Caki2 (cell line): Measurements from ENCODE around the gene CD99L2. TPM values are rescaled to one million over a fixed set of nuclear protein-coding genes. Genes with fewer than 3 reads are reported as not detected.
A peak's percentile ranks its signal among the peaks of the same experiment; 100 is the strongest.

ENCODE experiments used
- DNase-seq: peaks from one replicate; pipeline ENCODE4 v3.0.0-alpha.2; 2015; ENCODE audit warnings: low read depth
- in situ Hi-C: cut with HindIII; loops from 2 replicates; pipeline ENCODE4 v1.10.0; 2016; ENCODE audit warnings: low sequenced_read_pairs, low pct_unique_long_range_greater_than_20kb, mixed read lengths
- total RNA-seq: library from RNA; depleted of rRNA; stranded (reverse); fragments of >200 nt; shearing (Covaris generic); gene quantifications from 2 replicates; pipeline ENCODE4 v1.2.3, GENCODE V29; 2014; ENCODE audit warnings: low replicate concordance

CD99L2 gene
- total RNA-seq, 1 experiment from 2014 or later: 34.7 TPM

- in situ Hi-C loops: no loop called here
- no peak for DNase-seq
Observed at GRCh38 chrX:150773634-150774033, 124.8 kb downstream of the CD99L2 start.

- in situ Hi-C loops: no loop called here
- no peak for DNase-seq
Observed at GRCh38 chrX:150773117-150773516, 125.4 kb downstream of the CD99L2 start.

GRCh38 chrX:150772150-150772970 is 126.1 kb downstream of the CD99L2 start:
- in situ Hi-C loops: no loop called here
- DNase-seq: peak; percentile 43

DNA sequence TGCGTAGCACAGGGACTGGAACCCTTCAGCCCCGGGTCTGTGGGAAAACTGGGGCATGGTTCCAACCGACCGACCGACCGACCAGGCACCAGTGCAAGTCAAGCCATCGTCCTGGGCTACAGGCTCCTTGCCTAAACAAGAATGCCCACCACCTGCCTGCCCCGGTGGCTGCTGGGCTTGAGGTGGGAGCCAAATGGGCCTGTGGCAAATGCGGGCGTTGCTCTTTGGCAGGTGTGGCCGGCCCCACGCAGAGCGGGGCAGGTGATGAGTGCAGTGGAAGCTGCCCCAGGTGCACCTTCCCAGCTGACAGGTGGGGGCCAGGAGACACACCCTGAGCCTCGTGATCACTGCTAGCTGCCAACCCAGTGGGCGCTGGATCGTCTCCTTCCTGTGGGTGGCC is 127.4 kb downstream of the CD99L2 start:
- in situ Hi-C loops: no loop called here
- DNase-seq: no peak

DNA sequence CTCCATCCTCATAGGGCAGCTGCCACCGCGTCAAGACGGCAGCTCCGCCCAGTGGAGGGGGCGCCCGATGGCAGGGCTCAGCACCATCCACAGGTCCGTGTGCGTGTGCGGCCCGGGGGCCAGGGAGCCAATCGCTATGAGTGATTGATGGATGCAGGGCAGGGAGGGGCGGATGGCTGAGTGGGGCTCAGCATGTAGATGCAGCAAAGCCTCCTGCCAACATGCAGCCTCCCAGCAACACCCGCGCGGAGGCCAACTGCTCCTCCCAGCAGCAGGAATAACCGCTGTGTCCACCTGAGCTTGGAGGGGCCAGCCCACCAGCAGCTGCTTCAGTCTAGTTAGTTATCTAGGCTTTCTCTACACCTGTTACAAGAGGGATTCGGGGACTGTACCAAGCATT is 127.8 kb downstream of the CD99L2 start:
- DNase-seq: no peak
- in situ Hi-C loops: no loop called here

DNA sequence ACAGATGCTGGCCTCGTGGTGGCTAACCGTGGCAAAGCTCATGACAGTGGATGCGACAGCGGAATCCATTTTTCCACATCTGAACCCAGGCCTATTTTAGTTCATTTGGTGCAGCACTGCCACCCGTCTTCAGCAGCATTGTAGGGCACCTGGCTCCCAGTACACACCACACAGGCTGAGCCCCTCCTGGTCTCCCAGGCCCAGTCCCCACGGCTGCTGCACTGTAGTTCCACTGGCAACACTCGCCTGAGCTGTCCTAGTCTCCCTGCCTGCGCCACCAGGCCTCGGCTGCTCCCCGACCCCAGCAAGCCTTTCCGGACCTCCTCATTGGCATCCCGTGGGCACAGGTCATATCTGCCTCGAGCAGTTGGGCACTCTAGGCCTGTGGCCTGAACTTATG is 129.1 kb downstream of the CD99L2 start:
- in situ Hi-C loops: no loop called here
- no peak for DNase-seq

DNA sequence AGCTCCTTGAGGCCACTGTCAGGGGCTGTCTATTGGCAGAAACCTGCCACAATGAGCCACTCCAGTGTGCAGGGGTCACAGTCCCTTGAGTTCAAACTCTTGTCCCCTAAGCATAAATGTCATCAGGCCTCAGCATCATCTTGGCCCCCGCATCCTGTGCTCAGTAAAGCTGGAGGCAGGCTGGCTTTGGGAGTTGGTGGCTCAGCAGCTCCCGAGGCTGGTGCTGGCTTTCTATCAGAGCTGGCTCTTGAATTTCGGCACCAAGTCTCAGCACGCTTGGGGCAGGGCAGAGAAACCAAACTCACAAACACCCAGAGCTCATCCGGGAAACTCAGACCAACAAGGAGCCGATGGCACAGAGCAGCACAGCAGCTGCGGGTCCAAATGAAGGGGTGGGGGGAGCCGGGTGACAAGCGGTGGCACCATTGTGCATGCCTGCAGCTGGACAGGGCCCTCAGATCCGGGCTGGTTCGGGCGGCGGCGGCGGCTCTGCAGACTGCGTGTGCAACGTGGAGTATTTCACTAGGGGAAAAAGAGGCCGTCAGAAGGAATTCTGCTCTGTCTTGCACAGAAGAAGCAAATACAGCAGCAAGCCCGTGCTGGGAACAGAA is 129.8 kb downstream of the CD99L2 start:
- no peak for DNase-seq
- in situ Hi-C loops: no loop called here

- in situ Hi-C loops: no loop called here
Observed at GRCh38 chrX:150768132-150768485, 130.4 kb downstream of the CD99L2 start.

DNA sequence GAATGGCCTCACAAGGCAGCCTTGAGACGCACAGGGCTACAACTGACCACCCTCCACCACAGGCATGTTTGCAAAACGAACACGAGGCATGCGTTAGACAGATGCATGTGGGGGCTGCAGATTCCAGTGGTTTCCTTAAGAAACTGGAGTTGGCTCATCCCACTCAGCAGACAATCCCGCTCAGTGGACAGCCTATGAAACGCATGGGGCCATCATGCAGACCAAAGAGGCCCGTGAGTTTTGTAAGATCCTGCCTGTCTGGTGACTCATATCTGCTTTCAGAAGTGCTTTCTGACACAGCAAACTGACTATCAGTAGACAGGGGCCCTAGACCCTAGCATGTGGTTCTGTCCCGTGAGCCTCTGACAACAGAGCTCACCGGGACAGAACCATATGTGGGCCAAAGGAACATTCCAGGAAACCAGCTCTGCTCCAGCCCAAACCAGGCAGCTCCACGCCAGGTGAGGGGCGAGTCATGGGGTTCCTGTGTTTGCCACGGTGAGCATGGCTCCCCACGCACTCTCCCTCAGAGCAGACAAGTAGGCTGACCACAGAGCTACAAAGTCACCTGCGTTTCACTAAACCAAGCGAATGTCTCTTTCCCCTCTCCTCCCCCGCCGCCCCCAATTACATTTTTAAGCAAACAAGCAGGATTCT is 130.9 kb downstream of the CD99L2 start:
- in situ Hi-C loops: no loop called here
- DNase-seq: no peak

More at GRCh38 chrX:150768132-150768485, 130.4 kb downstream of the CD99L2 start:
- no peak for DNase-seq

DNA sequence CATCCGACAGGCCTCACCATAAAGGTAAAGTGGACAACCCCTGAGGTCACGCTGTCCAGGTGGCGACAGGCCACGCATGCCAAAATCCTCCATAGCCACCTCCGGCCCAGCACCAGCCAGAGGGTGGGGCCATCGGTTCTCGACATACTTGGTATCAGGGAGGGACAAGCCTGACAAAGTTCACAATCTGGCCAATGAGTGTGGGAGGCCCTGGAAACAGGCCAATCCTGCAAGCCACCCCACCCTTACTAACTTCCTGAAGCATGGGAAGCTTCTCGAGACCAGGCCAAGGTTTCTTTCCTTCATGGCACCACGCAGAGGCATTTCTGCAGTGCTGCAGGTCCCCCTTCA is 131.4 kb downstream of the CD99L2 start:
- in situ Hi-C loops: no loop called here
- DNase-seq: no peak

DNA sequence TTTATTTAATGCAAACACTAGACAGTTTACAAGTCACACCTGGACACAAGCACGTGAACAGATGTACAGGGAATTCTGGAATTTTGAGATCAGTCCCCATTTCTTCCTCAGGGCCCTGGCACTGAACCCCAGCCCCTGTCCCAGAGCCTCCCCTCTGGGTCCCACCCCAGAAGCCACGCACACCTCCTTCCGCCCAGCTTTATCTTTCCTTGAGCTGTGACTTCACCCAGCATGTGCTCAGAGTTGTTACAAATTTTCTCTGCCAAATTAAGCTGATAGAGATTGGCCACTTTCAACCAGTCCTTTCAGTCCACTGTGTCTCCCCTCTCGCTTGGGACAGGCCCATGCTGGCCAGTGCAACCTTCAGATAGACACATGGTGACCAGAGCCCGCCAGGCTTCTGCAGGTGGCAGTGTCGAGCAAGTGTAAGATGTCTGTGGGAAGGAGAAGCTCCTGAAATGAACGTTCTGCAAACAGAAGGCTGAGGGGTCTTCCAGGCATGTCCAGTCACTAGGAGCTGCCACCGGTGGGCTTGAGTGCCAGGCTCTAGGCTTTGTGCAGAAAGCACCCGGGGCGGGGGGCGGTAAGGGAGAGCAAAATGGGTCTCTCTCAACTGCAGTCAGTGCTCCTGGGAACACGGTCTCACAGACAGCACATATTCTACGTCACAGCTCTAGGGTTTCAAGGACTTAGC is 132.0 kb downstream of the CD99L2 start:
- in situ Hi-C loops: no loop called here
- no peak for DNase-seq

GRCh38 chrX:150765782-150766350 is 132.6 kb downstream of the CD99L2 start:
- DNase-seq: no peak
- in situ Hi-C loops: no loop called here

DNA sequence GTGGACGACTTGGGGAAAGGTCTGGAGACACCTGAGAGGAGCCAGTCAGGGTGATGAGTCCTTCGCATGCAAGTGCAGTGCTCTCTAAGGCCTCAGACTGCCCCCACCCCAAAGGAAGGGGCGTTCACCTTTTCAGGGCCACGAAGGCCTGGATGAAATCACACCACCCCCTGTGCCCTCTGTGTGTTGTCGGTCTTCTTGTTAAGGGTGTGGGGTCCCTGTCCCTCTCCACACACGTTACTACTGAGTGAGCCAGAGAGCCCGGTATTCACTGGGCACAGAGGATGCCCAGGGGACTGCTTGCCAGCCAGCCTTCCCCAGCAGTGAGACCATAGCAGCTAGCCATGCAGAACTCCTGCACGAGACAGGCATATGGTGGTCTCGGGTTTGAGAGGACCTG is 133.2 kb downstream of the CD99L2 start:
- DNase-seq: no peak
- in situ Hi-C loops: no loop called here

DNA sequence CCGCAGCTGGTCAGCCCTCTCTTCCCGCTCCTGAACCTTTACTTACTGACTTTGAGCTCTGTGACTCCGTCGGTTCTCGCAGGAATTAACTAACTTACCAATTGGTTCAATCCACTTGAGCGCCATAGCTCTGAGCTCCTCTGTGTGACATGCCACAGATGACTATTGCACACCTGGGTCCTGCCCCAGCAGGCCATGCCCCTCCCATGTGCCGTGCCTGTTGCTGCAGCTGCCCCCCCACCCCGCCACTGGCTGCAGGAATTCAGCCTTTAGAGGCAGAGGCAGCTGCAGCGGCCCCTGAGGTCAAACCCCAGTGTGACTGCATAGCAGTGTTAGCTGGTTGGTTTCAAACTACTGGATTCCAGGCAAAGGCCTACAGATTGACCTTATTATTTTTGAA is 134.7 kb downstream of the CD99L2 start:
- in situ Hi-C loops: no loop called here

DNA sequence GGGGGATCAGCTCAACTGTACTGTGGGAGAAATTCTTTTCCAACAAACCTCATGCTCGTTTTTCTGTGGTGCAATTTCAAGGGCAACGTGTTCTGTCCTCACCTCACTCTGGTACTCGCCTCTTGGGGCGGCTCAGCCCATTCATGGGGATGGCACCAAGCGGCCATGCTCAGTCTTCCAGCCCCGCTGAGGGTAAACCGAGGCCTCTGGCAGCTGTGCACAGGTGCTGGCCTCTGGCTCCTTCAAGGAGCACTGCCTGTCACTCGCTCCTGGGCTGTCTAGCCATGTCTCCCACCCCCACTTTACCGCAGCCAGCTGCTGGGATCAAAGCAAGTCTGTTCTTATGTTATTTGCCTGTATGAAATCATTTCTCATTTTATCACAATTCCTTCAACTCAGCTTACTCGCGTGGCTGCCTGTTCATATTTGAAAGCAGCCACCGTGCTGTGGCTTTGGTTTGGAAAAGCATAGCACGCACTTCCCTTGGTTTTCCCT is 135.1 kb downstream of the CD99L2 start:
- in situ Hi-C loops: no loop called here

More for the DNA sequence above, 134.7 kb downstream of the CD99L2 start:
- no peak for DNase-seq

DNA sequence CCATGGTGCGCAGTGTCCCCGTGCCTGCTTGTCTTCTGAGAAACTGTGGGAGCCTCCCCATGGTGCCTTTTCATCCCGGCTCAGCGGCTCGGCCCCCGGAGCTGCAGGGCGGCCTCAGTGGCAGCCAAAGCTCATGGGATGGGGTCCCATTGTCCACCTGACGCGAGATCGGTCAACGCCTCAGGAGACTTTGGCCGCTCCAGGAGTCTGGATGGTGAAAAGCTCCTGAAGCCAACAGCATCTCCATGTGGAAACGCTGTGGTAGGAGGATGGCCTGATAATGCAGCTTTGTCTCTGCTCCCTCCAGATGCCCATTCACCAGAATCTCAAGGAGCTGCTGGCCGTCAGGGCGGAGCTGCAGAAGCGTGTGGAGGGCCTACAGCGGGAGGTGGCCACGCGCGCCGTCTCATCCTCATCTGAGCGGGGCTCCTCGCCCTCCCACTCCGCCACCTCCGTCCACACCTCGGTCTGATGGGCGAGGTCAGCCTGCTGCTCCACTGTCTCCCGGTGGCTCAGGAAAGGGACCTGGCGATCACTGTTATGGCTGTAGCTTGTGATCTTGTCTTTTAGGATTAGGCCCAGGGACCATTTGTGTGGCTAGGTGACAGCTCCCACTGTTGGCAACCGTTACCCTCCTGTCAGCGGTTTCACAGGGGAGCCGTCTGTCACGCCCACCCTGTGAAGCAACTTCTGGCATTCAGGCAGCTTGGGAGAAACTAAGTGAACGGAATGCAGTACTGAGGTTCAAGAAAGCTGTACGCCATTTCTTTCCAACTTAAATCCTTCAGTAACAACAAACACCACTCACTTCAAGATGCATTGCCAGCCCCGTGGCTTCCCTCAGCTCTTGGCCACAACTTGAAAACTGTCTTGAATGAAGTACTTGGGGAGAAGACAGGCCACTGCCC is 136.0 kb downstream of the CD99L2 start:
- in situ Hi-C loops: no loop called here
- DNase-seq: no peak

More for the DNA sequence above, 135.1 kb downstream of the CD99L2 start:
- DNase-seq: no peak

GRCh38 chrX:150761819-150762216 is 136.7 kb downstream of the CD99L2 start:
- no peak for DNase-seq
- in situ Hi-C loops: no loop called here
